HepG2 (cell line): ENCODE results near the gene TMEM191B. TPM values are rescaled to one million over a fixed set of nuclear protein-coding genes. Genes with fewer than 3 reads are reported as not detected.
"Not testable (repeated sequence)": the region's sequence is repeated elsewhere in the genome, so short reads cannot be mapped to it uniquely, and the experiment has no call there.

ENCODE experiments used
- ATAC-seq: fragments of 200-7000 bp; cut with Tn5 transposase; 3 replicates; pipeline ENCODE4 v1.9.1; 2020; ENCODE audit warnings: mild to moderate bottlenecking, moderate library complexity
- BruUV-seq: library from RNA; stranded (reverse); fragments of 400-500 nt; replicated peaks from 2 replicates; lab custom pipeline; 2021; lab: Mats Ljungman, UMichigan
- CTCF ChIA-PET: fragments of 300-600 bp; formaldehyde crosslinking; extraction: SDS; loops from one replicate; lab custom pipeline; 2021; ENCODE audit warnings: low total read pairs, inconsistent platforms, low intra/inter-chr PET ratio; lab: Yijun Ruan, JAX
- POLR2A ChIA-PET: fragments of 350-600 bp; sonication (Branson Sonifier 250); formaldehyde crosslinking; loops from one replicate; lab custom pipeline; 2020; ENCODE audit warnings: antibody characterized with exemption, inconsistent platforms; lab: Yijun Ruan, JAX
- DNase-seq: peaks from one replicate; pipeline ENCODE4 v3.0.0-alpha.2; 2015; ENCODE audit warnings: low spot score
- FAIRE-seq: peaks from 3 replicates; lab custom pipeline; 2011; peaks lifted over from hg19 to GRCh38; lab: Jason Lieb, UNC
- H2AFZ ChIP-seq: one replicate; pipeline ENCODE4 v1.6.1; 2011; ENCODE audit warnings: low read length, inconsistent platforms
- H3K27ac ChIP-seq: fragments of 300-600 bp; 3 replicates; pipeline ENCODE4 v1.8.0; 2011; ENCODE audit warnings: mixed run types, mild to moderate bottlenecking, mixed read lengths, low read length, inconsistent platforms; ENCODE audit not compliant: insufficient read depth; ENCODE audit errors: extremely low read length
- H3K27me3 ChIP-seq, 2 experiments: fragments of 200-600 bp in 1 of 2; 2 replicates in 1 of 2; 3 replicates in 1 of 2; pipeline versions ENCODE4 v1.6.0 to v1.8.0; 2011; ENCODE audit warnings: low read length in 2 of 2, mild to moderate bottlenecking in 2 of 2, moderate library complexity in 2 of 2, inconsistent platforms in 1 of 2; ENCODE audit not compliant: insufficient read depth in 2 of 2, control insufficient read depth in 1 of 2
- H3K36me3 ChIP-seq, 2 experiments: fragments of 200-600 bp in 1 of 2; replicated peaks in 1 of 2; 2 replicates in 1 of 2; 3 replicates in 1 of 2; pipeline versions ENCODE4 v1.5.1 to v1.8.0; 2011; ENCODE audit warnings: low read length in 2 of 2, inconsistent platforms in 1 of 2; ENCODE audit not compliant: insufficient read depth in 2 of 2, control insufficient read depth in 1 of 2
- H3K4me1 ChIP-seq: 2 replicates; pipeline ENCODE4 v1.5.1; 2012; ENCODE audit warnings: low read length, inconsistent platforms; ENCODE audit not compliant: insufficient read depth
- H3K4me2 ChIP-seq: 2 replicates; pipeline ENCODE4 v1.6.0; 2011; ENCODE audit warnings: low read depth, low read length, inconsistent platforms
- H3K4me3 ChIP-seq, 3 experiments: fragments of 200-600 bp in 1 of 3; sonication (generic), shearing (Covaris generic) in 1 of 3; replicated peaks in 1 of 3; 2 replicates each; pipeline ENCODE4 v1.5.1; 2011 to 2016; ENCODE audit warnings: low read length in 3 of 3, inconsistent platforms in 2 of 3, low read depth in 2 of 3, mild to moderate bottlenecking in 2 of 3, control low read depth in 1 of 3, mixed read lengths in 1 of 3; ENCODE audit not compliant: insufficient read depth in 1 of 3
- H3K79me2 ChIP-seq: one replicate; pipeline ENCODE4 v1.6.1; 2011; ENCODE audit warnings: low read length, inconsistent platforms; ENCODE audit not compliant: insufficient read depth
- H3K9ac ChIP-seq: 2 replicates; pipeline ENCODE4 v1.6.0; 2011; ENCODE audit warnings: mild to moderate bottlenecking, low read depth, low read length, inconsistent platforms; ENCODE audit not compliant: insufficient read depth
- H3K9me3 ChIP-seq: 2 replicates; pipeline ENCODE4 v1.5.1; 2012; ENCODE audit warnings: mild to moderate bottlenecking, low read length
- H4K20me1 ChIP-seq: 2 replicates; pipeline ENCODE4 v1.6.0; 2011; ENCODE audit warnings: inconsistent platforms, mild to moderate bottlenecking, low read length, moderate library complexity; ENCODE audit not compliant: insufficient read depth
- CREB1 ChIP-seq, 2 experiments: fragments of 450-650 bp in 1 of 2; IDR thresholded peaks; 2 replicates each; pipeline ENCODE4 v1.6.1; 2016 to 2017; ENCODE audit warnings: control low read depth in 1 of 2, mild to moderate bottlenecking in 1 of 2, missing compliant biosample characterization in 1 of 2, missing genetic modification characterization in 1 of 2
- GABPA ChIP-seq, 2 experiments: IDR thresholded peaks; 2 replicates each; pipeline ENCODE4 v1.6.1; 2011 to 2016; ENCODE audit warnings: low read depth in 2 of 2, low read length in 1 of 2, missing biosample characterization in 1 of 2, missing genetic modification characterization in 1 of 2
- SP4 ChIP-seq: sonication (generic); formaldehyde crosslinking; IDR thresholded peaks from 2 replicates; pipeline ENCODE4 v1.8.1; 2023; ENCODE audit warnings: mild to moderate bottlenecking, missing genetic modification reagents
- ZNF263 ChIP-seq: sonication (generic); formaldehyde crosslinking; IDR thresholded peaks from 2 replicates; pipeline ENCODE4 v1.4.0; 2020; ENCODE audit warnings: missing genetic modification reagents
- ZSCAN25 ChIP-seq: sonication (generic); formaldehyde crosslinking; IDR thresholded peaks from 2 replicates; pipeline ENCODE4 v1.8.0; 2022; ENCODE audit warnings: mild to moderate bottlenecking, missing genetic modification reagents
- WGBS: methylation state at CpG from one replicate; pipeline ENCODE4 v1.1.6; 2017; ENCODE audit warnings: low lambda C conversion rate; 5-methylcytosine and 5-hydroxymethylcytosine counted together
- in situ Hi-C: cut with HindIII; loops from 2 replicates; pipeline ENCODE4 v1.10.0; 2017; ENCODE audit warnings: low pct_unique_long_range_greater_than_20kb; ENCODE audit not compliant: extremely low pct_ligation_motif_present
- intact Hi-C: fragments of 100-400 bp; cut with micrococcal nuclease; formaldehyde crosslinking; loops from one replicate; pipeline ENCODE4 v1.10.0; 2022; ENCODE audit not compliant: unreplicated experiment
- polyA plus RNA-seq, 8 experiments: library from polyadenylated mRNA; depleted of rRNA in 3 of 8; stranded (reverse) in 7 of 8; unstranded in 1 of 8; fragments of >200 nt; fragmentation: Illumina TruSeq in 4 of 8; extraction: Trizol in 4 of 8; gene quantifications; 2 replicates each; pipeline versions ENCODE4 v1.2.1 to v1.2.3, GENCODE V29; 2011 to 2016; ENCODE audit warnings: low read depth in 4 of 8, missing spikeins in 1 of 8, mixed read lengths in 1 of 8; ENCODE audit not compliant: insufficient read depth in 1 of 8
- total RNA-seq, 5 experiments: library from RNA; depleted of rRNA; stranded (reverse); fragments of >200 nt; fragmentation: Illumina TruSeq; extraction: Trizol; gene quantifications; 2 replicates each; pipeline ENCODE4 v1.2.3, GENCODE V29; 2016; ENCODE audit warnings: low read depth in 1 of 5
- TF ChIP-seq, protein P1 (sequence below): sonication (generic); formaldehyde crosslinking; IDR thresholded peaks from 2 replicates; pipeline ENCODE4 v1.4.0; 2020; ENCODE audit warnings: mild to moderate bottlenecking, missing genetic modification reagents
- TF ChIP-seq, protein P2 (sequence below): sonication (generic); formaldehyde crosslinking; IDR thresholded peaks from 2 replicates; pipeline ENCODE4 v1.4.0; 2020; ENCODE audit warnings: missing genetic modification reagents
- TF ChIP-seq, protein P3 (sequence below): sonication (generic); formaldehyde crosslinking; IDR thresholded peaks from 2 replicates; pipeline ENCODE4 v1.5.1; 2020; ENCODE audit warnings: mild to moderate bottlenecking, missing genetic modification reagents, moderate library complexity

The TMEM191B gene
- total and polyA plus RNA-seq, 2 of the 13 experiments (the other 11 are each of a cell fraction or from before 2014, with no cell fraction given): 3.0 to 5.6 TPM

DNA sequence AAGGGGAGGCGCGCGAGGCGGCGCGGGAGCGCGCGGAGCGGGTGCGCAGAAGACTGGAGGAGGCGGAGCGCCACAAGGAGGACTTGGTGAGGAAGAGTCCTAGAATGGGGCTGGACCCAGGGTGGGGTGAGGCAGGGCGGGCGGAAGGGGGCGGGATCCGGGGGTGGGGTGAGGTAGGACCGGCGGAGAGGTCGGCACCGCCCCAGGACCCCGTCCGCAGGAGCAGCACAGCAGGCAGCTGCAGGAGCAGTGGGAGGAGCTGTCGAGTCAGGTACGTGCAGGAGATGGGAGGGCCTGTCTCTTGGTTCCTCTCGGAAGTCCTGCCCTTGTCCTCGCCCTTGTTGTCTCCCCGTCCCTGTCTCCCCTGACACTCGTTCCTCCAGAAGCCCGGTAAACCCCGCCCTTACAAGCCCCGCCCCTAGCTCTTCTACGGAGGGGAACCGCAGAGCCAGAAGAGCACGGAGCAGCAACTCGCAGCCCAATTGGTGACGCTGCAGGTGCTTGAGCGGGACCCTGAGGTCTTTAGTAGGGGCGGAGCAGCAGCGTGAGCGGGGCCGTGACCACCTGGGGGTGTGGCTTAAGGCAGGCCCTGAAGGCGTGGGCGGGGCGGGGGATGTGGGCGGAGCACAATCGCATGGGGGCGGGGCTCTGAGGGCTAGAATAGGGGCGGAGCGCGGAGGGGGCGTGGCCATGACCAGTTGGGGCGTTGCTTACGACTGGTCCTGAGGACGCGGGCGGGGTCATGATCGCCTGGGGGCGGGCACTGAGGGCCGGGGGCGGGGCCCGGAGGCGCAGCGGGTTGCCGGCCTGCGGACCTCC lies 1.2 kb downstream of the TMEM191B start:
- CTCF ChIA-PET; FAIRE-seq; H3K9ac ChIP-seq; in situ Hi-C loops; BruUV-seq; H3K79me2 ChIP-seq; H3K27me3 ChIP-seq; intact Hi-C loops; H3K4me2 ChIP-seq; H3K4me1 ChIP-seq; H2AFZ ChIP-seq; POLR2A ChIA-PET; H4K20me1 ChIP-seq; H3K36me3 ChIP-seq; H3K9me3 ChIP-seq; TF ChIP-seq GABPA (IDR thresholded peaks at IDR 0.05; ENCODE audit: low read depth, low read length); CREB1 (CRISPR knock-in tag; IDR thresholded peaks at IDR 0.05): not testable (repeated sequence)
- peak; percentile 86 for ATAC-seq
- WGBS: under 1% methylated on average over 29 of the region's 66 CpGs
- peak; percentile 88 for DNase-seq
- TF ChIP-seq, protein P1, sequence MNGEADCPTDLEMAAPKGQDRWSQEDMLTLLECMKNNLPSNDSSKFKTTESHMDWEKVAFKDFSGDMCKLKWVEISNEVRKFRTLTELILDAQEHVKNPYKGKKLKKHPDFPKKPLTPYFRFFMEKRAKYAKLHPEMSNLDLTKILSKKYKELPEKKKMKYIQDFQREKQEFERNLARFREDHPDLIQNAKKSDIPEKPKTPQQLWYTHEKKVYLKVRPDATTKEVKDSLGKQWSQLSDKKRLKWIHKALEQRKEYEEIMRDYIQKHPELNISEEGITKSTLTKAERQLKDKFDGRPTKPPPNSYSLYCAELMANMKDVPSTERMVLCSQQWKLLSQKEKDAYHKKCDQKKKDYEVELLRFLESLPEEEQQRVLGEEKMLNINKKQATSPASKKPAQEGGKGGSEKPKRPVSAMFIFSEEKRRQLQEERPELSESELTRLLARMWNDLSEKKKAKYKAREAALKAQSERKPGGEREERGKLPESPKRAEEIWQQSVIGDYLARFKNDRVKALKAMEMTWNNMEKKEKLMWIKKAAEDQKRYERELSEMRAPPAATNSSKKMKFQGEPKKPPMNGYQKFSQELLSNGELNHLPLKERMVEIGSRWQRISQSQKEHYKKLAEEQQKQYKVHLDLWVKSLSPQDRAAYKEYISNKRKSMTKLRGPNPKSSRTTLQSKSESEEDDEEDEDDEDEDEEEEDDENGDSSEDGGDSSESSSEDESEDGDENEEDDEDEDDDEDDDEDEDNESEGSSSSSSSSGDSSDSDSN (CRISPR knock-in tag): peak; percentile 10; the same call in 1 of the 2 replicates
- TF ChIP-seq GABPA (CRISPR knock-in tag; IDR thresholded peaks at IDR 0.05; ENCODE audit: low read depth): peak; percentile 31; the same call in 1 of the 2 replicates
- TF ChIP-seq, protein P2, sequence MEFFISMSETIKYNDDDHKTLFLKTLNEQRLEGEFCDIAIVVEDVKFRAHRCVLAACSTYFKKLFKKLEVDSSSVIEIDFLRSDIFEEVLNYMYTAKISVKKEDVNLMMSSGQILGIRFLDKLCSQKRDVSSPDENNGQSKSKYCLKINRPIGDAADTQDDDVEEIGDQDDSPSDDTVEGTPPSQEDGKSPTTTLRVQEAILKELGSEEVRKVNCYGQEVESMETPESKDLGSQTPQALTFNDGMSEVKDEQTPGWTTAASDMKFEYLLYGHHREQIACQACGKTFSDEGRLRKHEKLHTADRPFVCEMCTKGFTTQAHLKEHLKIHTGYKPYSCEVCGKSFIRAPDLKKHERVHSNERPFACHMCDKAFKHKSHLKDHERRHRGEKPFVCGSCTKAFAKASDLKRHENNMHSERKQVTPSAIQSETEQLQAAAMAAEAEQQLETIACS: peak; percentile 84
- TF ChIP-seq, protein P3, sequence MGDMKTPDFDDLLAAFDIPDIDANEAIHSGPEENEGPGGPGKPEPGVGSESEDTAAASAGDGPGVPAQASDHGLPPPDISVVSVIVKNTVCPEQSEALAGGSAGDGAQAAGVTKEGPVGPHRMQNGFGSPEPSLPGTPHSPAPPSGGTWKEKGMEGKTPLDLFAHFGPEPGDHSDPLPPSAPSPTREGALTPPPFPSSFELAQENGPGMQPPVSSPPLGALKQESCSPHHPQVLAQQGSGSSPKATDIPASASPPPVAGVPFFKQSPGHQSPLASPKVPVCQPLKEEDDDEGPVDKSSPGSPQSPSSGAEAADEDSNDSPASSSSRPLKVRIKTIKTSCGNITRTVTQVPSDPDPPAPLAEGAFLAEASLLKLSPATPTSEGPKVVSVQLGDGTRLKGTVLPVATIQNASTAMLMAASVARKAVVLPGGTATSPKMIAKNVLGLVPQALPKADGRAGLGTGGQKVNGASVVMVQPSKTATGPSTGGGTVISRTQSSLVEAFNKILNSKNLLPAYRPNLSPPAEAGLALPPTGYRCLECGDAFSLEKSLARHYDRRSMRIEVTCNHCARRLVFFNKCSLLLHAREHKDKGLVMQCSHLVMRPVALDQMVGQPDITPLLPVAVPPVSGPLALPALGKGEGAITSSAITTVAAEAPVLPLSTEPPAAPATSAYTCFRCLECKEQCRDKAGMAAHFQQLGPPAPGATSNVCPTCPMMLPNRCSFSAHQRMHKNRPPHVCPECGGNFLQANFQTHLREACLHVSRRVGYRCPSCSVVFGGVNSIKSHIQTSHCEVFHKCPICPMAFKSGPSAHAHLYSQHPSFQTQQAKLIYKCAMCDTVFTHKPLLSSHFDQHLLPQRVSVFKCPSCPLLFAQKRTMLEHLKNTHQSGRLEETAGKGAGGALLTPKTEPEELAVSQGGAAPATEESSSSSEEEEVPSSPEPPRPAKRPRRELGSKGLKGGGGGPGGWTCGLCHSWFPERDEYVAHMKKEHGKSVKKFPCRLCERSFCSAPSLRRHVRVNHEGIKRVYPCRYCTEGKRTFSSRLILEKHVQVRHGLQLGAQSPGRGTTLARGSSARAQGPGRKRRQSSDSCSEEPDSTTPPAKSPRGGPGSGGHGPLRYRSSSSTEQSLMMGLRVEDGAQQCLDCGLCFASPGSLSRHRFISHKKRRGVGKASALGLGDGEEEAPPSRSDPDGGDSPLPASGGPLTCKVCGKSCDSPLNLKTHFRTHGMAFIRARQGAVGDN (CRISPR knock-in tag): peak; percentile 17; the same call in 1 of the 2 replicates
- TF ChIP-seq ZSCAN25: peak; percentile 59; the same call in 1 of the 2 replicates
- peak; percentile 80 for TF ChIP-seq ZNF263 (CRISPR knock-in tag)
- 0 out of 2 replicates have a peak, but pooled peaks have one; percentile 23 for TF ChIP-seq SP4 (CRISPR knock-in tag)
- 0 out of 2 replicates have a peak, but pooled peaks have one; percentile 35 for TF ChIP-seq CREB1 (IDR thresholded peaks at IDR 0.05)
- Histone ChIP-seq H3K4me3 (peak overlapping the region in 2 of 3 experiments; percentile 42 to 46; a peak in 3 of 6 replicates), H3K27ac (peak overlapping the region; percentile 63)
